Esophagus squamous epithelium (tissue), 4 donors: ENCODE results near the gene PTPRN2.

Experiments used
- CTCF ChIP-seq, 6 experiments: fragments of 450-650 bp in 4 of 6; fragments of 200-600 bp in 2 of 6; sonication (generic) in 2 of 6; IDR thresholded peaks; one replicate each; pipeline ENCODE4 v1.5.1; 2016 to 2019; ENCODE audit warnings: antibody characterized with exemption in 6 of 6, mild to moderate bottlenecking in 4 of 6, moderate library complexity in 4 of 6
- POLR2A ChIP-seq, 4 donors: fragments of 450-650 bp; IDR thresholded peaks; one replicate each; pipeline ENCODE4 v1.6.1; 2017; ENCODE audit warnings: antibody characterized with exemption in 4 of 4, mild to moderate bottlenecking in 4 of 4, moderate library complexity in 3 of 4

GRCh38 chr7:157763279-157764000 is 824.2 kb downstream of the PTPRN2 start:
- TF ChIP-seq CTCF (IDR thresholded peaks at IDR 0.05) (no peak), POLR2A (IDR thresholded peaks at IDR 0.05) (no peak)
